ENCODE data around the gene PRR12.

GRCh38 chr19:49554701-49555181 is 36.2 kb upstream of the PRR12 start:
- TF ChIP-seq CTCF (IDR thresholded peaks at IDR 0.05), result no peak
- TF ChIP-seq POLR2A (IDR thresholded peaks at IDR 0.05), result no peak
